ENCODE results near the gene IL3RA. TPM values are rescaled to one million over a fixed set of nuclear protein-coding genes. Genes with fewer than 3 reads are reported as not detected.

Gene IL3RA
- total and polyA plus RNA-seq, 4 donors: 0.33 to 1.7 (median 1.0) TPM

DNA sequence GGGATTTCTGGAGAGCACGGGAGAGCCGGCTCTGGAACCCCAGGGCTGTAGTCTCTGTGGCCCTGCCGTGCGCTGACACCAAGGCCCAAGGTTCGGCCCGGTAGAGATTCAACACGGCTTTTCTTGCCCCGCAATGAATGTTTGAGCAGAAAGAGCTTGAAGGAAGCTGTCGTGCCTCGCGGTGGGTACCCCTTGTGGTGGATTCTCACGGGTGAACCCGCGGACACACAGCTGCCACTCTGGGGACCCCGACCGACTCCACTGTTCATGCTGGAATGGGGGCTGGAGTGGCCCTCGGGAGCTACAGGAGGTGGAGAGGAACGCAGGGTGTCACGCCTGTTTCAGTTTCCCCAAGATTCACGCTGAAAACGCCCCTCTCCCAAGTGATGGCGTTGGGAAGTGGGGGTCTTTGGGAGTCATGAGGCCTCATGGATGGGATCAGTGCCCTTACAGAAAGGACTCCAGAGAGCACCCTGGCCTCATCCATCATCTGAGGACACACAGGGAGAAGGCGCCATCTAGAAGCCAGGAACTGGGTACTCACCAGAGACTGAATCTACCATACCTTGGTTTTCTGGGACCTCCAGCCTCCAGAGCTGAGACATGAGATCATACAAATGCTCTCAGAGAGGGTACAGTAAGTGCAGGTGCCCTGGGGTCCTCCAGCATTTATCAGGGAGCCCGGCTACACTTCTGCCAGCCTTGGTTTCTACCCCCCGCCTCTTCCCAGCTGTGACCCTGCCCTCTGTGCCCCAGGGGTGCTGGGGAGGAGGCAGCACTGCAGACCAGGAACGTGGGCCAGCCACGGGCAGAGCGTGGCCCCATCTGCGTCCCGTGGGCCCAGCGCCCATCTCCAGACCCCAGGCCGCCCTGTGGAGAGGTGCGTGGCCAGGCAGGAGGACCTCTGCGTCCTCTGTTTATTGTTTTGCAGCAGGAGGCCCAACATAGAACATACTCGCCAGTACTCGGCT lies 49.0 kb downstream of the IL3RA start:
- TF ChIP-seq HNF4G (IDR thresholded peaks at IDR 0.05) (no peak), RXRA (IDR thresholded peaks at IDR 0.05) (no peak), YY1 (IDR thresholded peaks at IDR 0.05) (no peak), EGR1 (IDR thresholded peaks at IDR 0.05; ENCODE audit: low read depth in 2 of 2) (no peak), HNF4A (conservative IDR thresholded peaks at IDR 0.05) (no peak), JUND (IDR thresholded peaks at IDR 0.05) (no peak), RAD21 (IDR thresholded peaks at IDR 0.05) (no peak), TAF1 (conservative IDR thresholded peaks at IDR 0.05) (no peak), NR2F2 (IDR thresholded peaks at IDR 0.05) (no peak)
- TF ChIP-seq, protein P1, sequence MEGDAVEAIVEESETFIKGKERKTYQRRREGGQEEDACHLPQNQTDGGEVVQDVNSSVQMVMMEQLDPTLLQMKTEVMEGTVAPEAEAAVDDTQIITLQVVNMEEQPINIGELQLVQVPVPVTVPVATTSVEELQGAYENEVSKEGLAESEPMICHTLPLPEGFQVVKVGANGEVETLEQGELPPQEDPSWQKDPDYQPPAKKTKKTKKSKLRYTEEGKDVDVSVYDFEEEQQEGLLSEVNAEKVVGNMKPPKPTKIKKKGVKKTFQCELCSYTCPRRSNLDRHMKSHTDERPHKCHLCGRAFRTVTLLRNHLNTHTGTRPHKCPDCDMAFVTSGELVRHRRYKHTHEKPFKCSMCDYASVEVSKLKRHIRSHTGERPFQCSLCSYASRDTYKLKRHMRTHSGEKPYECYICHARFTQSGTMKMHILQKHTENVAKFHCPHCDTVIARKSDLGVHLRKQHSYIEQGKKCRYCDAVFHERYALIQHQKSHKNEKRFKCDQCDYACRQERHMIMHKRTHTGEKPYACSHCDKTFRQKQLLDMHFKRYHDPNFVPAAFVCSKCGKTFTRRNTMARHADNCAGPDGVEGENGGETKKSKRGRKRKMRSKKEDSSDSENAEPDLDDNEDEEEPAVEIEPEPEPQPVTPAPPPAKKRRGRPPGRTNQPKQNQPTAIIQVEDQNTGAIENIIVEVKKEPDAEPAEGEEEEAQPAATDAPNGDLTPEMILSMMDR (IDR thresholded peaks at IDR 0.05; ENCODE audit: low read depth, low read length, missing input control): no peak
- TF ChIP-seq, protein P2, sequence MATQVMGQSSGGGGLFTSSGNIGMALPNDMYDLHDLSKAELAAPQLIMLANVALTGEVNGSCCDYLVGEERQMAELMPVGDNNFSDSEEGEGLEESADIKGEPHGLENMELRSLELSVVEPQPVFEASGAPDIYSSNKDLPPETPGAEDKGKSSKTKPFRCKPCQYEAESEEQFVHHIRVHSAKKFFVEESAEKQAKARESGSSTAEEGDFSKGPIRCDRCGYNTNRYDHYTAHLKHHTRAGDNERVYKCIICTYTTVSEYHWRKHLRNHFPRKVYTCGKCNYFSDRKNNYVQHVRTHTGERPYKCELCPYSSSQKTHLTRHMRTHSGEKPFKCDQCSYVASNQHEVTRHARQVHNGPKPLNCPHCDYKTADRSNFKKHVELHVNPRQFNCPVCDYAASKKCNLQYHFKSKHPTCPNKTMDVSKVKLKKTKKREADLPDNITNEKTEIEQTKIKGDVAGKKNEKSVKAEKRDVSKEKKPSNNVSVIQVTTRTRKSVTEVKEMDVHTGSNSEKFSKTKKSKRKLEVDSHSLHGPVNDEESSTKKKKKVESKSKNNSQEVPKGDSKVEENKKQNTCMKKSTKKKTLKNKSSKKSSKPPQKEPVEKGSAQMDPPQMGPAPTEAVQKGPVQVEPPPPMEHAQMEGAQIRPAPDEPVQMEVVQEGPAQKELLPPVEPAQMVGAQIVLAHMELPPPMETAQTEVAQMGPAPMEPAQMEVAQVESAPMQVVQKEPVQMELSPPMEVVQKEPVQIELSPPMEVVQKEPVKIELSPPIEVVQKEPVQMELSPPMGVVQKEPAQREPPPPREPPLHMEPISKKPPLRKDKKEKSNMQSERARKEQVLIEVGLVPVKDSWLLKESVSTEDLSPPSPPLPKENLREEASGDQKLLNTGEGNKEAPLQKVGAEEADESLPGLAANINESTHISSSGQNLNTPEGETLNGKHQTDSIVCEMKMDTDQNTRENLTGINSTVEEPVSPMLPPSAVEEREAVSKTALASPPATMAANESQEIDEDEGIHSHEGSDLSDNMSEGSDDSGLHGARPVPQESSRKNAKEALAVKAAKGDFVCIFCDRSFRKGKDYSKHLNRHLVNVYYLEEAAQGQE (IDR thresholded peaks at IDR 0.05): no peak
- TF ChIP-seq, protein P3, sequence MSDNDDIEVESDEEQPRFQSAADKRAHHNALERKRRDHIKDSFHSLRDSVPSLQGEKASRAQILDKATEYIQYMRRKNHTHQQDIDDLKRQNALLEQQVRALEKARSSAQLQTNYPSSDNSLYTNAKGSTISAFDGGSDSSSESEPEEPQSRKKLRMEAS (IDR thresholded peaks at IDR 0.05): no peak
- TF ChIP-seq, protein P4, sequence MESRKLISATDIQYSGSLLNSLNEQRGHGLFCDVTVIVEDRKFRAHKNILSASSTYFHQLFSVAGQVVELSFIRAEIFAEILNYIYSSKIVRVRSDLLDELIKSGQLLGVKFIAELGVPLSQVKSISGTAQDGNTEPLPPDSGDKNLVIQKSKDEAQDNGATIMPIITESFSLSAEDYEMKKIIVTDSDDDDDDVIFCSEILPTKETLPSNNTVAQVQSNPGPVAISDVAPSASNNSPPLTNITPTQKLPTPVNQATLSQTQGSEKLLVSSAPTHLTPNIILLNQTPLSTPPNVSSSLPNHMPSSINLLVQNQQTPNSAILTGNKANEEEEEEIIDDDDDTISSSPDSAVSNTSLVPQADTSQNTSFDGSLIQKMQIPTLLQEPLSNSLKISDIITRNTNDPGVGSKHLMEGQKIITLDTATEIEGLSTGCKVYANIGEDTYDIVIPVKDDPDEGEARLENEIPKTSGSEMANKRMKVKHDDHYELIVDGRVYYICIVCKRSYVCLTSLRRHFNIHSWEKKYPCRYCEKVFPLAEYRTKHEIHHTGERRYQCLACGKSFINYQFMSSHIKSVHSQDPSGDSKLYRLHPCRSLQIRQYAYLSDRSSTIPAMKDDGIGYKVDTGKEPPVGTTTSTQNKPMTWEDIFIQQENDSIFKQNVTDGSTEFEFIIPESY (IDR thresholded peaks at IDR 0.05): no peak
- TF ChIP-seq, protein P5, sequence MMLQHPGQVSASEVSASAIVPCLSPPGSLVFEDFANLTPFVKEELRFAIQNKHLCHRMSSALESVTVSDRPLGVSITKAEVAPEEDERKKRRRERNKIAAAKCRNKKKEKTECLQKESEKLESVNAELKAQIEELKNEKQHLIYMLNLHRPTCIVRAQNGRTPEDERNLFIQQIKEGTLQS (IDR thresholded peaks at IDR 0.05): no peak
- H3K27me3 ChIP-seq (ENCODE audit: control insufficient read depth in 4 of 4, insufficient read depth in 4 of 4, low read length in 3 of 4): no peaks in the 10 kb centered on the region
- WGBS: 96% methylated on average over 36 of the region's 36 CpGs

More for the DNA sequence above, 49.0 kb downstream of the IL3RA start:
- H3K36me3 ChIP-seq (ENCODE audit: control insufficient read depth in 4 of 4, insufficient read depth in 3 of 4, low read depth in 1 of 4, low read length in 3 of 4): peaks cover 37 to 56% (median 49%) of the 10 kb centered on the region in 4 donors
- DNase-seq (ENCODE audit: low spot score): no peak
- peaks cover under 1 to 19% (median 8%) of the 10 kb centered on the region in 4 donors for H3K4me1 ChIP-seq (ENCODE audit: control insufficient read depth in 4 of 4, insufficient read depth in 4 of 4, low read length in 3 of 4)
- H3K9ac ChIP-seq (ENCODE audit: low read depth in 1 of 2, low read length in 2 of 2): no peak overlapping the region
- H3K9me3 ChIP-seq (ENCODE audit: control insufficient read depth in 4 of 4, low read length in 3 of 4): no peaks in the 10 kb centered on the region
- H3K27ac ChIP-seq (ENCODE audit: low read depth in 1 of 2, low read length in 2 of 2): no peak overlapping the region
- no peak overlapping the region for H3K4me3 ChIP-seq (ENCODE audit: low read depth in 1 of 3, low read length in 3 of 3)
